GM12878 (cell line): Measurements from ENCODE around the gene TSGA10. TPM values are rescaled to one million over a fixed set of nuclear protein-coding genes. Genes with fewer than 3 reads are reported as not detected.

Source experiments
- CBX3 ChIP-seq: fragments of 200-600 bp; sonication (generic); IDR thresholded peaks from 2 replicates; pipeline ENCODE4 v1.6.1; 2016; ENCODE audit warnings: low read depth, borderline replicate concordance
- CREB1 ChIP-seq: IDR thresholded peaks from 2 replicates; pipeline ENCODE4 v1.6.1; 2012; ENCODE audit warnings: low read depth, mild to moderate bottlenecking, inconsistent platforms
- CUX1 ChIP-seq: IDR thresholded peaks from 2 replicates; pipeline ENCODE4 v1.6.1; 2012; ENCODE audit warnings: improper control_type of control experiment, low read depth, low read length; ENCODE audit not compliant: insufficient replicate concordance
- E4F1 ChIP-seq: fragments of 450-650 bp; IDR thresholded peaks from 2 replicates; pipeline ENCODE4 v1.6.1; 2018; ENCODE audit warnings: borderline replicate concordance, mild to moderate bottlenecking; ENCODE audit not compliant: partially characterized antibody
- ESRRA ChIP-seq: IDR thresholded peaks from 2 replicates; pipeline ENCODE4 v1.6.1; 2012; ENCODE audit warnings: mild to moderate bottlenecking, low read length, improper control_type of control experiment
- ETV6 ChIP-seq, 2 experiments: fragments of 450-650 bp in 1 of 2; IDR thresholded peaks in 1 of 2; conservative IDR thresholded peaks in 1 of 2; 2 replicates each; pipeline ENCODE4 v1.6.1; 2014; ENCODE audit warnings: antibody characterized with exemption in 1 of 2, borderline replicate concordance in 1 of 2, low read depth in 1 of 2, mild to moderate bottlenecking in 1 of 2, moderate library complexity in 1 of 2
- FOXM1 ChIP-seq: IDR thresholded peaks from 2 replicates; pipeline ENCODE4 v1.6.1; 2012; ENCODE audit warnings: low read depth, mild to moderate bottlenecking, inconsistent platforms, low read length, moderate library complexity
- GATAD2B ChIP-seq: fragments of 450-650 bp; conservative IDR thresholded peaks from 2 replicates; pipeline ENCODE4 v1.6.1; 2017; ENCODE audit warnings: low read depth, mild to moderate bottlenecking, moderate library complexity
- RB1 ChIP-seq: fragments of 450-650 bp; formaldehyde crosslinking; IDR thresholded peaks from 2 replicates; pipeline ENCODE4 v1.6.1; 2017; ENCODE audit warnings: mild to moderate bottlenecking, borderline replicate concordance
- USF2 ChIP-seq: IDR thresholded peaks from 2 replicates; pipeline ENCODE4 v1.6.1; 2011; ENCODE audit warnings: low read depth, low read length, improper control_type of control experiment, borderline replicate concordance
- ZNF274 ChIP-seq: IDR thresholded peaks from one replicate; pipeline ENCODE4 v1.8.0; 2011; ENCODE audit not compliant: insufficient read length, insufficient read depth
- polyA plus RNA-seq, 11 experiments: library from polyadenylated mRNA; depleted of rRNA in 4 of 11; unstranded in 6 of 11; stranded (reverse) in 5 of 11; fragments of >200 nt; fragmentation: Nextera tagmentation in 4 of 11; fragmentation: Illumina TruSeq in 1 of 11; extraction: Ambion mirVana in 4 of 11; extraction: Trizol in 1 of 11; gene quantifications; 1 replicate in 1 of 11; 2 replicates in 10 of 11; pipeline versions ENCODE4 v1.2.1 to v1.2.3, GENCODE V29; 2011 to 2016; ENCODE audit warnings: inconsistent platforms in 2 of 11, missing spikeins in 2 of 11, low read depth in 1 of 11
- total RNA-seq, 4 experiments: library from RNA; depleted of rRNA in 3 of 4; stranded (reverse); fragments of >200 nt in 3 of 4; fragmentation: Illumina TruSeq in 1 of 4; extraction: Trizol in 1 of 4; gene quantifications; 2 replicates each; pipeline versions ENCODE4 v1.2.1 to v1.2.3, GENCODE V29; 2013 to 2021
- TF ChIP-seq, protein P1 (sequence below): IDR thresholded peaks from 2 replicates; pipeline ENCODE4 v1.6.1; 2011; ENCODE audit warnings: borderline replicate concordance, low read depth, mild to moderate bottlenecking, moderate library complexity, low read length; ENCODE audit not compliant: insufficient read depth, poor library complexity, severe bottlenecking
- TF ChIP-seq, protein P2 (sequence below): fragments of 450-650 bp; formaldehyde crosslinking; IDR thresholded peaks from 2 replicates; pipeline ENCODE4 v1.4.0; 2020; ENCODE audit warnings: mild to moderate bottlenecking, moderate library complexity

The TSGA10 gene
- total and polyA plus RNA-seq, 10 of the 15 experiments (the other 5 are each of a cell fraction or from before 2014, with no cell fraction given): 5.3 to 13.5 (median 8.6) TPM

GRCh38 chr2:99190548-99190947 lies 35.8 kb upstream of the TSGA10 start (continued):
- TF ChIP-seq CUX1: no peak
- no peak for TF ChIP-seq ETV6 (conservative IDR thresholded peaks at IDR 0.05 in 1 of 2, IDR thresholded peaks at IDR 0.05 in 1 of 2; ENCODE audit: borderline replicate concordance in 1 of 2, low read depth in 1 of 2)
- no peak for TF ChIP-seq USF2
- no peak for TF ChIP-seq CREB1
- TF ChIP-seq E4F1: no peak
- no peak for TF ChIP-seq RB1
- TF ChIP-seq, protein P1, sequence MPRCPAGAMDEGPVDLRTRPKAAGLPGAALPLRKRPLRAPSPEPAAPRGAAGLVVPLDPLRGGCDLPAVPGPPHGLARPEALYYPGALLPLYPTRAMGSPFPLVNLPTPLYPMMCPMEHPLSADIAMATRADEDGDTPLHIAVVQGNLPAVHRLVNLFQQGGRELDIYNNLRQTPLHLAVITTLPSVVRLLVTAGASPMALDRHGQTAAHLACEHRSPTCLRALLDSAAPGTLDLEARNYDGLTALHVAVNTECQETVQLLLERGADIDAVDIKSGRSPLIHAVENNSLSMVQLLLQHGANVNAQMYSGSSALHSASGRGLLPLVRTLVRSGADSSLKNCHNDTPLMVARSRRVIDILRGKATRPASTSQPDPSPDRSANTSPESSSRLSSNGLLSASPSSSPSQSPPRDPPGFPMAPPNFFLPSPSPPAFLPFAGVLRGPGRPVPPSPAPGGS: no peak
- TF ChIP-seq CBX3: no peak
- TF ChIP-seq ZNF274: no peak
- no peak for TF ChIP-seq ESRRA
- no peak for TF ChIP-seq FOXM1
- TF ChIP-seq, protein P2, sequence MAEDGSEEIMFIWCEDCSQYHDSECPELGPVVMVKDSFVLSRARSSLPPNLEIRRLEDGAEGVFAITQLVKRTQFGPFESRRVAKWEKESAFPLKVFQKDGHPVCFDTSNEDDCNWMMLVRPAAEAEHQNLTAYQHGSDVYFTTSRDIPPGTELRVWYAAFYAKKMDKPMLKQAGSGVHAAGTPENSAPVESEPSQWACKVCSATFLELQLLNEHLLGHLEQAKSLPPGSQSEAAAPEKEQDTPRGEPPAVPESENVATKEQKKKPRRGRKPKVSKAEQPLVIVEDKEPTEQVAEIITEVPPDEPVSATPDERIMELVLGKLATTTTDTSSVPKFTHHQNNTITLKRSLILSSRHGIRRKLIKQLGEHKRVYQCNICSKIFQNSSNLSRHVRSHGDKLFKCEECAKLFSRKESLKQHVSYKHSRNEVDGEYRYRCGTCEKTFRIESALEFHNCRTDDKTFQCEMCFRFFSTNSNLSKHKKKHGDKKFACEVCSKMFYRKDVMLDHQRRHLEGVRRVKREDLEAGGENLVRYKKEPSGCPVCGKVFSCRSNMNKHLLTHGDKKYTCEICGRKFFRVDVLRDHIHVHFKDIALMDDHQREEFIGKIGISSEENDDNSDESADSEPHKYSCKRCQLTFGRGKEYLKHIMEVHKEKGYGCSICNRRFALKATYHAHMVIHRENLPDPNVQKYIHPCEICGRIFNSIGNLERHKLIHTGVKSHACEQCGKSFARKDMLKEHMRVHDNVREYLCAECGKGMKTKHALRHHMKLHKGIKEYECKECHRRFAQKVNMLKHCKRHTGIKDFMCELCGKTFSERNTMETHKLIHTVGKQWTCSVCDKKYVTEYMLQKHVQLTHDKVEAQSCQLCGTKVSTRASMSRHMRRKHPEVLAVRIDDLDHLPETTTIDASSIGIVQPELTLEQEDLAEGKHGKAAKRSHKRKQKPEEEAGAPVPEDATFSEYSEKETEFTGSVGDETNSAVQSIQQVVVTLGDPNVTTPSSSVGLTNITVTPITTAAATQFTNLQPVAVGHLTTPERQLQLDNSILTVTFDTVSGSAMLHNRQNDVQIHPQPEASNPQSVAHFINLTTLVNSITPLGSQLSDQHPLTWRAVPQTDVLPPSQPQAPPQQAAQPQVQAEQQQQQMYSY (CRISPR knock-in tag): no peak
- no peak for TF ChIP-seq GATAD2B
